HG03521 (cell line): Measurements from ENCODE around the gene PGAM5.

Source experiments
- ATAC-seq: cut with Tn5 transposase; IDR thresholded peaks from one replicate; pipeline ENCODE4 v1.9.1; 2021; ENCODE audit warnings: mild to moderate bottlenecking, moderate library complexity; ENCODE audit not compliant: unreplicated experiment

PGAM5 gene

GRCh38 chr12:132719141-132719953 is 8.7 kb downstream of the PGAM5 start:
- no peak for ATAC-seq

- ATAC-seq = no peak
These were observed 9.3 kb downstream of the PGAM5 start for GRCh38 chr12:132719954-132720324.

GRCh38 chr12:132720606-132721345 is 10.1 kb downstream of the PGAM5 start:
- no peak for ATAC-seq

GRCh38 chr12:132723015-132723763 is 12.5 kb downstream of the PGAM5 start:
- no peak for ATAC-seq

- ATAC-seq = no peak
These were observed 13.1 kb downstream of the PGAM5 start for GRCh38 chr12:132723764-132724140.

GRCh38 chr12:132724506-132725241 is 14.0 kb downstream of the PGAM5 start:
- ATAC-seq = no peak

- no peak for ATAC-seq
These were observed 15.7 kb downstream of the PGAM5 start for GRCh38 chr12:132726386-132726785.

- ATAC-seq = no peak
These were observed 16.6 kb downstream of the PGAM5 start for GRCh38 chr12:132727091-132727794.

- no peak for ATAC-seq
These were observed 17.9 kb downstream of the PGAM5 start for GRCh38 chr12:132728502-132728901.

GRCh38 chr12:132729541-132730320 is 19.1 kb downstream of the PGAM5 start:
- no peak for ATAC-seq

GRCh38 chr12:132730353-132730752 is 19.7 kb downstream of the PGAM5 start:
- ATAC-seq = no peak

GRCh38 chr12:132731574-132731973 is 20.9 kb downstream of the PGAM5 start:
- ATAC-seq = no peak

- ATAC-seq = no peak
These were observed 23.6 kb downstream of the PGAM5 start for GRCh38 chr12:132734206-132734605.

GRCh38 chr12:132735496-132735895 is 24.9 kb downstream of the PGAM5 start:
- ATAC-seq = no peak

GRCh38 chr12:132736378-132736777 is 25.7 kb downstream of the PGAM5 start:
- ATAC-seq = no peak

GRCh38 chr12:132736913-132737312 is 26.3 kb downstream of the PGAM5 start:
- ATAC-seq = no peak

GRCh38 chr12:132739600-132740312 is 29.1 kb downstream of the PGAM5 start:
- no peak for ATAC-seq

GRCh38 chr12:132740313-132740646 is 29.6 kb downstream of the PGAM5 start:
- ATAC-seq = no peak

- ATAC-seq = no peak
These were observed 30.0 kb downstream of the PGAM5 start for GRCh38 chr12:132740652-132741051.
